GM10847 (cell line): Measurements from ENCODE around the gene PPP1R14B.

Source experiments
- POLR2A ChIP-seq: IDR thresholded peaks from 2 replicates; pipeline ENCODE4 v1.6.1; 2011; ENCODE audit not compliant: insufficient read length; ENCODE audit errors: extremely low read depth

The PPP1R14B gene

DNA sequence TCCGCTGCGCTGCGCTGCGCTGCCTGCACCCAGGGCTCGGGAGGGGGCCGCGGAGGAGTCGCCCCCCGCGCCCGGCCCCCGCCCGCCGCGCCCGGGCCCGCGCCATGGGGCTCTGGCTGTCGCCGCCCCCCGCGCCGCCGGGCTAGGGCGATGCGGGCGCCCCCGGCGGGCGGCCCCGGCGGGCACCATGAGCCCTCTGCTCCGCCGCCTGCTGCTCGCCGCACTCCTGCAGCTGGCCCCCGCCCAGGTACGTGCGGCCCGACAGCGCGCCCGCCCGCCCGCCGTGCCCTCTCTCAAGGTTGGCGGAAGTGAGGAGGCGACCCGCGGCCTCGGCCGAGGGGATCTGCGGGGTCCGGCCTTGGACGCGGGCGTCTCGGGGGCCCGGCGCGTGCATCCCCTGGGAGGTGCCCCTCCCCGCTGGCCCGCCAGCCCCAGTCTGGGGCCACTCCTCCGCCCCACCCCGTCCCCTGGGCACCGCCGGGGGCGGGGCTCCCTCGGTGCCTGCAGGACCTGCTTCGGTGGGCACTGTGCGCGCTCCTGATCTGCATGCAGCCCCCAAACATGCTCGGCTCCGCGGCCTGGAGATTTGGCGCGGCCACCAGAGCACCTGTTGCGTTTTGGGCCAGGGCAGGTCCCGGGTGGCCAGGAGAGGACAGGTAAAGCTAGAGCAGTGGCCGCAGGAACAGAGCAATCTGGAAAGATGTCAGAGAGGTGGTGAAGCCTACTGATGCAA lies 11.9 kb downstream of the PPP1R14B start:
- TF ChIP-seq POLR2A = no peak

GRCh38 chr11:64233913-64234586 lies 12.7 kb downstream of the PPP1R14B start, which contains the start of gene VEGFB:
TSS of gene VEGFB (plus strand) at chr11:64234584. CDS start at chr11:64234834, 250 bp downstream.
- TF ChIP-seq POLR2A = peak; percentile 21

DNA sequence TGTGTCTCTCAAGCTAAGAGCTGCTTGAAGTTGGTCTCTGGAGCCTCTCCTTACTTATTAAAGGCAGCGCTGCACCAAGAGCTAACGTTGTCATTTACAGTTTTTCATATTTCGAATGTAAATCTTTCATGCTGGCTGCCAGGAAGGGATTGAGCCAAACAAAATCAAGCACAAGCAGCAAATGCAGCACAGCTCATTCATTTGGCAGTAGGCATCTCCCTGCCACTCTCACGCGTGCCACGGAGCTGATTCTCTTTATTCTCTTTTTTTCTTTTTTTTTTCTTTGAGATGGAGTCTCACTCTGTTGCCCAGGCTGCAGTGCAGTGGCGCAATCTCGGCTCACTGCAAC lies 13.8 kb downstream of the PPP1R14B start:
- no peak for TF ChIP-seq POLR2A

- TF ChIP-seq POLR2A = no peak
Observed at GRCh38 chr11:64232182-64232966, 14.4 kb downstream of the PPP1R14B start.

- no peak for TF ChIP-seq POLR2A
Observed at GRCh38 chr11:64231546-64231945, 15.2 kb downstream of the PPP1R14B start.

- no peak for TF ChIP-seq POLR2A
Observed at GRCh38 chr11:64230985-64231365, 15.8 kb downstream of the PPP1R14B start.

DNA sequence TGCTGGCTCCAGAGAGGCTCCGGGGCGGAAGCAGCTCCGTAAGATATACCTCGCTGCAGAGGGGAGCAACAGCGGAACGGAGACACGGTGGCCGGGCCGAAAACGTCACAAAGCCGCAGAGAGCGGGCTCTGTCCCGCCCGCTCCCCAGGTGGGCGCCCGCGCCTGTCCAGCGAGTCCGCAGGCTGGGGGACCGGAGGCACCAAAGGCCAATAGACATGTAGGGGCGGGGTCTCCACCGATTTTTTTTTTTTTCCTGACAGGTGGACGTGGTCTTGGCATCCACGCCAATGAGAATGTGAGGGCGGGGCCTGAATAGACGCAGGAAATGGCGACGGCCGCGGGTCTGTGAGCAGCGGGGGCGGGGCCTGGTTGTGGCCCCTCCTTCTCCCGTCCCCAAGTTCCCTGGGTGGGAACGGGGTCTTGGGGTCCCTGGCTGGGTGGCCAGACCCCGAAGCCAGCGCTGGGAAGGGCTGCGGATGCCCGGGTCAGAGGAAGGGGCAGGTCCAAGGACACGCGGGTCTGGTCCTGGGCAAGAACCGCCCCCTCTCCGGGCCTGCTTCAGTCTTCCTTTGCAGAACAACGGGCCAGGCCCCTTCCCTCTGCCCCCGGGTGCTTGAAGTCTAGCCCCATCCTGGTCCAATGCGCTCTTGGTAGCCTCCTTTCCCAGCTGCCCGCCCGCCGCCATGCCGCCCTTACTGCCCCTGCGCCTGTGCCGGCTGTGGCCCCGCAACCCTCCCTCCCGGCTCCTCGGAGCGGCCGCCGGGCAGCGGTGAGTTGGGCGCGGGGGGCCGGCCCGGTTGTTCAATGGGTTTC lies 16.4 kb downstream of the PPP1R14B start, which contains the start of gene DNAJC4:
TSS of gene DNAJC4 (plus strand) at position 378 of the 814 bp plus-strand sequence. CDS start at position 685, 307 bp downstream.
- TF ChIP-seq POLR2A = peak; percentile 57

GRCh38 chr11:64229744-64230170 lies 17.0 kb downstream of the PPP1R14B start:
- no peak for TF ChIP-seq POLR2A

DNA sequence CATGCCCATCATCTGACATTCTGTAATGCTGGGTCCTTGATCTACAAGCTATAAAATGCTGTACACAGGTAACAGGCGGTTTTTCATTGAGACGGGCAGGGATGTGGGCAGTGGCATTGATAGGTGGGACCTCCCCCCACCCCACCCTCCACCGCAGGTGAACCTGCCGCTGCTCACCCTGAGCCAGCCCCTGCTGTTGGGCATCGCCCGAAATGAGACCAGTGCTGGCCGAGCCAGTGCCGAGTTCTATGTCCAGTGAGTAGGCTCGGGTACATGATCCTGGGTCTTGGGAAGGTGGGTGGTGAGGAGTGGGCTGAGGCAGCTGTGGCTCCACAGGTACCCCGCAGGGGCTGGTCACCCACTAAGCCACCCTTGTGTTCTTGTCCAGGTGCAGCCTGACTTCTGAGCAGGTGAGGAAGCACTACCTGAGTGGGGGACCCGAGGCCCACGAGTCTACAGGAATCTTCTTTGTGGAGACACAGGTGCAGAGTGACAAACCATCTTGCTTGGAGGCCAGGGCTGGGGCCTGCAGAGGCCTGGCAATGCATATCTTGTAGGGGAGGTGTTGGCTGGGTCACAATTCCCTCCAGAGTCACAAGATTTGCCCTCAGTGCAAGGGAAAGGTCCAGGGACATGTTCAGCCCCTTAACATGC lies 17.5 kb downstream of the PPP1R14B start:
- TF ChIP-seq POLR2A = no peak

GRCh38 chr11:64227405-64227956 lies 19.3 kb downstream of the PPP1R14B start:
- TF ChIP-seq POLR2A = no peak

DNA sequence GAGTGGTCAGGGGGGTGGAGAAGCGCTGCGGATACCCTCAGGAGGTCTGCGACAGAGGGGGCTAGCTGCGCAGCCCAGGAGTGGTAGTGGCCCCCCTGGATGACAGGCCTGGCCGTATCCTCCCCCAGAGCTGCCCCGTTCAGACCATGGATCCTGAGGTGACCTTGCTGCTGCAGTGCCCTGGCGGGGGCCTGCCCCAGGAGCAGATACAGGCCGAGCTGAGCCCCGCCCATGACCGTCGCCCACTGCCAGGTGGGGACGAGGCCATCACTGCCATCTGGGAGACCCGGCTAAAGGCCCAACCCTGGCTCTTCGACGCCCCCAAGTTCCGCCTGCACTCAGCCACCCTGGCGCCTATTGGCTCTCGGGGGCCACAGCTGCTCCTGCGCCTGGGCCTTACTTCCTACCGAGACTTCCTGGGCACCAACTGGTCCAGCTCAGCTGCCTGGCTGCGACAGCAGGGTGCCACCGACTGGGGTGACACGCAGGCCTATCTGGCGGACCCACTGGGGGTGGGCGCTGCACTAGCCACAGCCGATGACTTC lies 20.2 kb downstream of the PPP1R14B start:
- TF ChIP-seq POLR2A = peak; percentile 43

GRCh38 chr11:64225608-64226506 lies 20.9 kb downstream of the PPP1R14B start, which contains the start of the genes NUDT22 and TRPT1:
TSS of gene NUDT22 (plus strand) at chr11:64226274. CDS start at chr11:64226653, 379 bp downstream.
TSS of gene TRPT1 (minus strand) at chr11:64226186. CDS start at chr11:64225860, 326 bp downstream.
- peak; percentile 80 for TF ChIP-seq POLR2A
